Mesodermal cell (in vitro differentiated cells): ENCODE measurements around the gene TBC1D9B.

ENCODE experiments used
- H3K27ac ChIP-seq: 2 replicates; pipeline ENCODE4 v1.7.0; 2013; ENCODE audit warnings: mild to moderate bottlenecking, low read depth, low read length, moderate library complexity; ENCODE audit not compliant: severe bottlenecking
- H3K36me3 ChIP-seq: 2 replicates; pipeline ENCODE4 v1.7.1; 2013; ENCODE audit warnings: mild to moderate bottlenecking, low read length, moderate library complexity; ENCODE audit not compliant: control insufficient read depth, insufficient read depth
- H3K4me1 ChIP-seq: one replicate; pipeline ENCODE4 v1.7.1; 2013; ENCODE audit warnings: mild to moderate bottlenecking, low read length; ENCODE audit not compliant: insufficient read depth, control insufficient read depth, poor library complexity, severe bottlenecking
- H3K4me3 ChIP-seq: 2 replicates; pipeline ENCODE4 v1.7.0; 2013; ENCODE audit warnings: low read length, control low read depth, mild to moderate bottlenecking; ENCODE audit not compliant: insufficient read depth, poor library complexity, severe bottlenecking; ENCODE audit errors: extremely low read depth
- H3K9me3 ChIP-seq: 2 replicates; pipeline ENCODE4 v1.7.1; 2013; ENCODE audit warnings: mild to moderate bottlenecking, low read length, moderate library complexity; ENCODE audit not compliant: control insufficient read depth
- WGBS, 2 experiments: methylation state at CpG; one replicate each; pipeline ENCODE4 v1.1.5; 2013; ENCODE audit warnings: missing lambda C conversion rate in 2 of 2; ENCODE audit not compliant: insufficient coverage in 2 of 2; 5-methylcytosine and 5-hydroxymethylcytosine counted together

The TBC1D9B gene

DNA sequence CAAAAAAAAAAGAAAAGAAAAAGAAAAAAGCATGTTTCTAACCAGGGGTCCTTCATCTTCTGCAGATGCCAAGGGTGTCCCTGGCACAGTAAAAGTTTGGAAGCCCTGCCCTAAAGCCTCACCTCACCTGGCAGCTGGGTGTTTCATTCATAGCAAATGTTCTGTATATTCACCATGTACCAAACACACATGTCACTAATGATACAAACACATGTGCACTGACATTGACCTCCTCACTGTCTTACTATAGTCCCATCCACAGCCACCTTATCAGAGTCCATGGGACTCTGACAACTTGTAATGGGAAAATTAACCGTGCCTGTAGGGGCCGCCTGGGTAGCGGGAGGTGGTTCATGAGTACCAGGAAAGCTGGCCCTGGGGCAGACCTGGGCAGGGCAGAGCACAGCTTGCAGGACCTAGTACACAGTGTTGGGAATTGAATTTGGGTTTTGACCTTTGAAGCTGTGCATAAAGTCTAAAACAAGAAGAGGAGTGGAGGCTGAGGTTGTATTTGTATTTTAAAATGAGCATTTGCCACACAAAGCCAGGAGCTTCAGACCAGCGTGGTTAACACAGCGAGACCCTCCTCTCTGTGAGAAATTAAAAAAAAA is 94.6 kb downstream of the TBC1D9B start:
- 88 to 100% methylated on average over 3 to 5 of the region's 5 CpGs for WGBS, 2 experiments
- H3K4me1 ChIP-seq: peaks cover under 1% of the 10 kb centered on the region
- H3K4me3 ChIP-seq: no peak overlapping the region
- H3K9me3 ChIP-seq: no peaks in the 10 kb centered on the region
- H3K36me3 ChIP-seq: peaks cover 54% of the 10 kb centered on the region
- no peak overlapping the region for H3K27ac ChIP-seq

DNA sequence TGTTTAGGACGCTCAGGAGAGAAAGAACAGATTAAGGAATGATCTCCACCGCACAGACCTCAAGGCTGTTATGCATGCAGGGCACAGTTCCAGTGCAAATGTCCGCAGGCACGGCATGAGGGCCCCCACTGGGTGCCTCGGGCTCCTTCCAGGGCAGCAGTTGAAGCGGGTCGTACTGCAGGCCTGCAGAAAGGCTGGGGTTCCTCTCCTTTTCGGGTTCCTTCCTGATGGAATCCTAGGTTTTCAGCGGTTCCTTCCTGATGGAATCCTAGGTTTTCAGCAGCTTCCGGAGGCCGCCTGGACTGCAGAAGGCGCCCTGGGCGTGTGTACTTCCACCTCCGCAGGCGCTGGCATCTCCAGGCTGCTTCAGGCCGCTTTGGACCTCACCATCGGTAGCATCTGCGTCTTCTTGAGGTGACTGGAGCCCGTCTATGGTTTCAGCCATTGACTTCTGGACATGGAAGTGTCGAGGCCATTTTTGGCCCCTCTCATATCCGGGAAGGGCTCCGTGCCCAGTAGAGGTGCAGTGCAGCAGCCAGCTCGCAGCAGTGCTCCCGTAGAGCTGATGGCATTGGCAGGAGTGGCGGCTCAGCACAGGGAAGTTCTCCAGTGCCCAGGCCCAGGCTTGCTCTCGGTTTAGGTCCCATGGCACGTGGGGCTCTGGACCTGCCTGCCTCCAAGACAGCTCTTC is 95.4 kb downstream of the TBC1D9B start:
- no peak overlapping the region for H3K4me3 ChIP-seq
- 96 to 97% methylated on average over 25 to 27 of the region's 27 CpGs for WGBS, 2 experiments
- H3K4me1 ChIP-seq: no peaks in the 10 kb centered on the region
- H3K9me3 ChIP-seq: no peaks in the 10 kb centered on the region
- H3K36me3 ChIP-seq: peaks cover 54% of the 10 kb centered on the region
- H3K27ac ChIP-seq: no peak overlapping the region
